GM19023 (cell line): ENCODE data around the gene TEX12.

Experiments used
- ATAC-seq: cut with Tn5 transposase; IDR thresholded peaks from one replicate; pipeline ENCODE4 v1.9.1; 2021; ENCODE audit warnings: mild to moderate bottlenecking, moderate library complexity; ENCODE audit not compliant: unreplicated experiment

The TEX12 gene

DNA sequence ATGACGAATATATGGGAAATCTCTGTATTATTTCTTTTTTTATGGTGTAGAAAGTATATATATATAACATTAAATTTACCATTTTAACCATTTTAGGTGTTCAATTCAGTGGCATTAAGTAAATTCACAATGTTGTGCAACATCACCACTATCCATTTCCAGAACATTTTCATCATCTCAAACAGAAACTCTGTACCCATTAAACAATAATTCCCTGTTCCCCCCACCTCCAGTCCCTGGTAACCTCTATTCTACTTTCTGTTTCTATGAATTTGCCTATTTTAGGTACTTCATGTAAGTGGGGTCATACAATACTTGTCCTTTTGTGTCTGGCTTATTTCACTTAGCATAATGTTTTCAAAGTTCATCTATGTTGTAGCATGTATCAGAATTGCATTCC is 43.7 kb downstream of the TEX12 start:
- ATAC-seq: no peak

DNA sequence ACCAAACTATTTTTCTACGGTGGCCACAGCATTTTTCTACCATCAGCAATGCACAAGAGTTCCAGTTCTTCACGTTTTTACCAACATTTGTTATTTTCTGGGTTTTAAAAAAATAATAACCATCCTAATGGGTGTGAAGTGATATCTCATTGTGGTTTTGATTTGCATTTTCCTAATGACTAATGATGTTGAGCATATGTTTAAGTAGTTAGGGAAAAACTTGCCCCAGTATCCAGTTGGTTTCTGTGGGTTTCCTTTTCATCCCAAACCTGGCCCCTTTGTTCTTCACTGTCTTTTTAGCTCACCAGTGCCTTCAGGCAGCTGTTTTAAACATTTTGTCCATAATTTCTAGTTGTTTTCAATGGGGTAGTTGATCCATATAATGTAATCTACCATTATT is 44.4 kb downstream of the TEX12 start:
- no peak for ATAC-seq

DNA sequence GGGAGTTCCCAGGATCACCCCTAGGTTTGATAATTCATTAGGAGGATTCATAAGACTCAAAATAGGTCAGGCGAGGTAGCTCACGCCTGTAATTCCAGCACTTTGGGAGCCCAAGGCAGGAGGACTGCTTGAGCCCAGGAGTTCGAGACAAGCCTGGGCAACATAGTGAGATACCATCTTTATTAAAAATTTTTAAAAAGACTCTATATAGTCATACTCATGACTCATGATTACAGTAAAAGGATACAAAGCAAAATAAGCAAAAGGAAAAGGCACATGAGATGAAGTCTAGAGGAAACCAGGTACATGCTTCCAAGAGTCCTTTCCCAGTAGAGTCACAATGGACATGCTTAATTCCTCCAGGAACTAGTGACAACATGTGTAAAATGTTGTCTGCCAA is 45.1 kb downstream of the TEX12 start:
- no peak for ATAC-seq

DNA sequence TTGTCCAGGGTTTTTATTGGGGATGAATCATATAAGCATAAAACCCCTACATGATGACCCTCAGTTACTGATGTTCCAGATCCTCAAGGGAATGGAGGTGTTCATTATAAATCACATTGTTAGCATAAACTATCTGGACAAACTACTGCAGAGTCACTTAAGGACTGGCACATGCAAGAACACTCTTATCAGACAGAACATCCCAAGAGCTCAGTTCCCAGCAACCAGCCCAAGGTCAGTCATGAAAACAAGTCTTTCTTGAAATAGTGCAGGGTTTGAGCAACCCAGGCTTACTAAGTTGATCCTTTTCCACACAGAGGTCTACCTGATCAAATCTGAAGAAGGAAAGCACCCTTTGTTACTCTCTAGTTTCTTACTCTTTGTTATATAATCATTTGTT is 45.5 kb downstream of the TEX12 start:
- no peak for ATAC-seq

DNA sequence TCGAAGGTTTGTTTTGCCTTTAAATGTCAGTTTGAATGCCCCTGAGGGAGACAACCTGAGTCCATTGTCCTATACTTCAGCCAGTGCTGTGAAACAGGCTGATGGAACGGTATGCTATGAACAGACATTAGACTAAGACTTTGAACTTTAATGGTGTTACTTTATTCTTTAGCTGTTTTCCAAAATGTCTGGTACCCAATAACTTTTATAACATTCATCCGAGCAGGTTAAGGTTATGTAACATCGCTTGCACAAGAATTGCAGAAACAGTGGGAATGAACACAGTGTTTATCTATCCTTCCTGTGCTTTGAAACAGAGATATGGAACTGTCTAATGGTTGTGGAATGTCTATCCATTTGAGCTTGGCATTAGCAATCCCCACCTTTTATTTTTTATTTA is 46.6 kb downstream of the TEX12 start:
- no peak for ATAC-seq

DNA sequence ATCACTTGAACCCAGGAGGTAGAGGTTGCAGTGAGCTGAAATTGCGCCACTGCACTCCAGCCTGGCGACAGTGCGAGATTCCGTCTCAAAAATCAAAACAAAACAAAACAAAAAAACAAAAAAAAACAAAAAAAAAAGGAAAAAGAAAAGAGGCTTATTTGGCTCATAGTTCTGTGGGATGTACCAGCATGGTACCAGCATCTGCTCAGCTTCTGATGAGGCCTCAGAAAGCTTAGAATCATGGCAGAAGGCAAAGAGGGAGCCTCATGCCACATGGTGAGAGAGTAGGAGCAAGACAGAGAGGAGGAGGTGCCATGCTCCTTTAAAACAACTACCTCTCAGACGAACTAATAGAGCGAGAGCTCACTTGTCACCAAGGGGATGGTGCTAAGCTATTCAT is 48.4 kb downstream of the TEX12 start:
- no peak for ATAC-seq

DNA sequence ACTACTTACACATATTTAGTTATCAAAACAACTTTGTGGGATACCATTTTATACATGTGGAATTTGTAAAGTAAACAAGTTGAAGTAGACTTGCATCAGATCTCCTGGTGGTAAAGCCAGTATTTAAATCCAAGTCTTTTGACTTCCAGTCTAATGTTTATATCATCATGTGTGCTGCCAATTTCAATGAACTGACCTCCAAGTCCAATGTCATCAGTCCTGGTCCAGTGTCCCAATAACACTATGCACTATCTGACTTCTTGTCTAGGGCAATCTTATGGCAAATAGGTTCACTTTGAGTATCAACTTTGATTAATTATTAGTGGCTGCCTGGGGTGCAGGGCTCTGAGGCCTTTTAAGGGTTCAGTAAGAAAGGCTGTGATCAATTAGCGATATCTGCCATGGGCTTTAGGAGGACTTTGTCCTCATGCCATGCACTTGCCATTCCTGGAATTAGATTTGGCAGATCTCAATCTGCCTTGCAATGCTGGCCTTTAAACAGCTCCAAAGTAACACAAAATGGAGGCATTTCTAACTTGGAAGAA is 49.5 kb downstream of the TEX12 start:
- no peak for ATAC-seq

DNA sequence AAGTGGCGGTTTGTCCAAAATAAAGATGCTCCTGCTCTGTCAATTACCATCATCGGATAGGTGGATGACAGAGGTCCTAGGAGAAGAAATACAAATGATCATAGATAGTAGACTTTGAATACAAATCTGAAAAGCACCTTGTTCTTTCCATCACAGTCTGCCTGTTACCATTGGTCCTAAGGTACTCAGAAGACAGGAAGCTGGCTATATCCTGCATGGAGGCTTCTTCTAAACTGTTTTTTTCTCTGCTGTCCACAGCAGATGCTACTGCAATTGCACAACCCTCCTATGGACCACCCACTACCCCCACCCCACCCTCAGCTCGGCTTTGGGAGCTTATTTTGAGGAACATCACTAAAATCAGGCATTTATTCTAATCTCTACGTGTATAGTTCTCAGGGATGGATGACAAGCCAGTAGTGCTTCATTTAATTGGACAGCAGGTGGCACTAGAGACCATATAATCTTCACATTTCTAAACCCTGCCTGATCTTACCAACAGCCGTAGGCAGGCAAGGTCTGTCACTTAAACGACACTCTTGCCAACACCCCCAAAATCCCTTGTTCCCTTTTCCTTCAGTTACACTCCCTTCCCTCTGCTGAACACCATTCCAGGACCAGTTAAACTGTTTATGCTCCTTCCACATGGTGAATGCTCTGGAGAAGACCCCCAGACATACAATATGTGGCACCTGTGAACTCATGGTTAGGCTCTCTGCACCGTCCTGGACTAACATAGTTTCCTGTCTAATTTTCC is 52.5 kb downstream of the TEX12 start:
- ATAC-seq: peak; percentile 97

DNA sequence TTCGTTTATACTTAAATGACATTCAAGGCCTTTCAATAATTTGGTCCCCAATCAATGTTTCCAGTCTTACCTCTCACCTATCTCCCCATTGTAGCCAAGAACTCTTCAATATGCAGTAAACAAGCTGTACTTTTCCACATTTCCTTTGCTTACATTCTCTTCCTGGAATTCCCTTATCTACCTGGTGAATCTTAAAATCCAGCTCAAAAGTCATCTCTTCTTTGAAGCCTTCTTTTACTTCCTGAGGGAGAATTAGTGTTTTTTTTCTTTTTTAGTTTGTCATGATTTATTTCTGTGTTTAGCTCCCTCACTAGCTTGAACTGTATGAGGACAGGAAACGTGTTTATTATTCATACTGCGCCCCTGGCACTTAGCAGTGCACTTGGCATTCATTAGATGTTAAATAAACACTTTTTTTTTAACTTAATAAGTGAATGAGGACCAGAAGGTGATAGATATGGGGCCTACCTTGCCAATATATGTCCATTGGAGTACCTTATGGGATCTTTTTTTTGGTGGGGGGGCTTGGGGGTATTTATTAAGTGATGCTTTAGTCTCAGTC is 54.2 kb downstream of the TEX12 start:
- no peak for ATAC-seq
